A673 (cell line): Measurements from ENCODE around the gene SLC35A2.

ENCODE experiments used
- EZH2 ChIP-seq: fragments of 200-600 bp; sonication (generic); IDR thresholded peaks from 2 replicates; pipeline ENCODE4 v1.6.1; 2017; ENCODE audit warnings: borderline replicate concordance, low read depth, mild to moderate bottlenecking, mixed read lengths, antibody characterized with exemption, low read length; ENCODE audit not compliant: poor library complexity, severe bottlenecking
- TF ChIP-seq, protein P1 (sequence below): fragments of 300-800, 200-600 bp; sonication (generic); conservative IDR thresholded peaks from 2 replicates; pipeline ENCODE4 v1.5.1; 2017; ENCODE audit warnings: low read depth, mild to moderate bottlenecking, antibody characterized with exemption, low read length, moderate library complexity, mixed read lengths

DNA sequence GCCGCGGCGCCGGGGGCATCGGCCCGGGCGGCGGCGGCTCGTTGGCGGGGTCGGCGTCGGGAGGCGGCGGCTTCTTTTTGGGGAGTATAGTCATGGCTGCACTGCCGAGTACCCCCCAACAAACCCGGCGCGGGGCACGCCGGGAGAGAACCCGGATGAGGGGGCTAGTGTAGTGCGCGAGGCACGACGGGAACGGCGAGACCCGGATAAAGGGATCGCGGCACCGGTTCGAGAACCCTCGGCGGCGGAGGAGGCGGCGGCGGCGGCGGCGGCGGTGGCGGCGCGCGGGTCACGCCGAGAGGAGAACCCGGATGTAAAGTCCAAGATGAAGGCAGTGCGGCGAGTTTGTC is 46.0 kb upstream of the SLC35A2 start, which contains the start of gene OTUD5:
- TF ChIP-seq, protein P1, sequence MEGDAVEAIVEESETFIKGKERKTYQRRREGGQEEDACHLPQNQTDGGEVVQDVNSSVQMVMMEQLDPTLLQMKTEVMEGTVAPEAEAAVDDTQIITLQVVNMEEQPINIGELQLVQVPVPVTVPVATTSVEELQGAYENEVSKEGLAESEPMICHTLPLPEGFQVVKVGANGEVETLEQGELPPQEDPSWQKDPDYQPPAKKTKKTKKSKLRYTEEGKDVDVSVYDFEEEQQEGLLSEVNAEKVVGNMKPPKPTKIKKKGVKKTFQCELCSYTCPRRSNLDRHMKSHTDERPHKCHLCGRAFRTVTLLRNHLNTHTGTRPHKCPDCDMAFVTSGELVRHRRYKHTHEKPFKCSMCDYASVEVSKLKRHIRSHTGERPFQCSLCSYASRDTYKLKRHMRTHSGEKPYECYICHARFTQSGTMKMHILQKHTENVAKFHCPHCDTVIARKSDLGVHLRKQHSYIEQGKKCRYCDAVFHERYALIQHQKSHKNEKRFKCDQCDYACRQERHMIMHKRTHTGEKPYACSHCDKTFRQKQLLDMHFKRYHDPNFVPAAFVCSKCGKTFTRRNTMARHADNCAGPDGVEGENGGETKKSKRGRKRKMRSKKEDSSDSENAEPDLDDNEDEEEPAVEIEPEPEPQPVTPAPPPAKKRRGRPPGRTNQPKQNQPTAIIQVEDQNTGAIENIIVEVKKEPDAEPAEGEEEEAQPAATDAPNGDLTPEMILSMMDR: no peak
- no peak for TF ChIP-seq EZH2
